Stomach (tissue), 4 donors: ENCODE data around the gene OR7C1.

ENCODE experiments used
- CTCF ChIP-seq, 7 experiments: fragments of 450-650 bp in 4 of 7; fragments of 200-600 bp in 3 of 7; sonication (generic) in 3 of 7; IDR thresholded peaks; one replicate each; pipeline ENCODE4 v1.5.1; 2016 to 2019; ENCODE audit warnings: antibody characterized with exemption in 7 of 7, control low read depth in 2 of 7, mild to moderate bottlenecking in 1 of 7
- EP300 ChIP-seq: sonication (generic); formaldehyde crosslinking; IDR thresholded peaks from one replicate; pipeline ENCODE4 v1.6.1; 2017; ENCODE audit warnings: antibody characterized with exemption

- TF ChIP-seq CTCF (IDR thresholded peaks at IDR 0.05) (no peak), EP300 (no peak)
Observed at GRCh38 chr19:14764401-14764800, 70.6 kb downstream of the OR7C1 start.
